ENCODE data around the gene EIF2D. TPM values are rescaled to one million over a fixed set of nuclear protein-coding genes. Genes with fewer than 3 reads are reported as not detected.

EIF2D gene
- total RNA-seq, 1 donor from 2014 or later, result 45.7 TPM

DNA sequence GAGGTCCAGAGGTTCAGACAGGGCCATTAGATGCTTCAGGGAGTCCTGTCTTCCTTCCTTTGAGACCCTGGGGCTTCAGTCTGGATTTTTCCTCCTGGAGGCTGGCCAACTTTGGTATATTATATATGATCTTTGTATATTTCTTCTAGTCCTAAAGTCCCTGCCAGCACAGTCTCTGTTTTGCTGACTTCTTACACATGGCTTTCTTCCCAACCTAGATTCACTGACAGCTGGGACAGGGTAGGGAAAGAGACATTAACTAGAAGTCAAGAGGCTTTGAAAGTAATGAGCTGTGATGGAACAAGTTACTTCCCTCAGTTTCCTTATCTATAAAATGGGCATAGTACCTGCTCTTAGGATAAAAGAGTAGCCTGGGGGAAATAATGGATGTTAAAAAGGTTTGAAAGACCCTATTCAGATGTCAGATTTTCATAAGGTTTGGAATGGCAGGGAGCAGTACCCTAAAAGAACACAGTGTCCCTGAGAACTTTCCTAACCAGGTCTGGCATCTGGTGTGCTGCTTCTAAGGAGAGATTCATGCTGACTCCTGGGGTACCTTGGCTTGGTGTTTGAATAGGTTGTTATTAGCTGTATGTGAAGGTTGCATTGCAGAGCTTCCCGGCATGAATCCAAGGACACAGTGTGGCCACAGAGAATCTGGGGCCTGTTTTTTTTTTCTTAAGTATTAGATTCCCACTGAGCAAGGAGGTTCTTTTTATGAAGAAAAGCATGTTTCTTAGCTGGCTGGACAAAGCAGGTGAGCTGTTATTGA, 57.4 kb downstream of the EIF2D start:
- TF ChIP-seq, protein P1, sequence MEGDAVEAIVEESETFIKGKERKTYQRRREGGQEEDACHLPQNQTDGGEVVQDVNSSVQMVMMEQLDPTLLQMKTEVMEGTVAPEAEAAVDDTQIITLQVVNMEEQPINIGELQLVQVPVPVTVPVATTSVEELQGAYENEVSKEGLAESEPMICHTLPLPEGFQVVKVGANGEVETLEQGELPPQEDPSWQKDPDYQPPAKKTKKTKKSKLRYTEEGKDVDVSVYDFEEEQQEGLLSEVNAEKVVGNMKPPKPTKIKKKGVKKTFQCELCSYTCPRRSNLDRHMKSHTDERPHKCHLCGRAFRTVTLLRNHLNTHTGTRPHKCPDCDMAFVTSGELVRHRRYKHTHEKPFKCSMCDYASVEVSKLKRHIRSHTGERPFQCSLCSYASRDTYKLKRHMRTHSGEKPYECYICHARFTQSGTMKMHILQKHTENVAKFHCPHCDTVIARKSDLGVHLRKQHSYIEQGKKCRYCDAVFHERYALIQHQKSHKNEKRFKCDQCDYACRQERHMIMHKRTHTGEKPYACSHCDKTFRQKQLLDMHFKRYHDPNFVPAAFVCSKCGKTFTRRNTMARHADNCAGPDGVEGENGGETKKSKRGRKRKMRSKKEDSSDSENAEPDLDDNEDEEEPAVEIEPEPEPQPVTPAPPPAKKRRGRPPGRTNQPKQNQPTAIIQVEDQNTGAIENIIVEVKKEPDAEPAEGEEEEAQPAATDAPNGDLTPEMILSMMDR (conservative IDR thresholded peaks at IDR 0.05), result no peak
- H3K9me3 Mint-ChIP-seq, result no peaks in the 10 kb centered on the region
- no peaks in the 10 kb centered on the region for H3K36me3 Mint-ChIP-seq
- H3K4me1 Mint-ChIP-seq (ENCODE audit: unreplicated experiment), result peaks cover 28% of the 10 kb centered on the region
- H3K4me3 Mint-ChIP-seq, result no peak overlapping the region
- H3K27me3 Mint-ChIP-seq, result peaks cover 51% of the 10 kb centered on the region
- DNase-seq (ENCODE audit: extremely low spot score, unreplicated experiment), result no peak
- no peak overlapping the region for H3K27ac Mint-ChIP-seq

DNA sequence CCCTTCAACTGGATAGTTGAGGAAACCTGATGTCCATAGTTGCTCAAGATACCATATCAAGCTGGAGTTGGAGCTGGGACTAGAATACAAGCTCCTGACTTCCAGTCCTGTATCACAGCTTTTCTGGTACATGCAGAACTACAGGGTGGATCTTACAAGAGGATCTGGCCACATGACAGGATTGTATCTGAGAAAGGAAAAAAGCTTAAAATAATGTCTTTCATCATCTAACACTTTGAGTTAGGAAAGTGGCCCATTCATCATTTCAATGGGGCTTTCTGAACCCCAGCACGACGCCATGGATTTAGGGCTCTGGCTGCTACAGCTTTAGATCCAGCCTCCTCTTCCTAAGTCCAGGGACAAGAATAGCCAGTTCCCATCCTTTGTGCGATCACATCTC, 58.1 kb downstream of the EIF2D start:
- TF ChIP-seq, protein P1 (conservative IDR thresholded peaks at IDR 0.05), result no peak
- Mint-ChIP-seq H3K9me3 (no peaks in the 10 kb centered on the region), H3K36me3 (no peaks in the 10 kb centered on the region), H3K4me1 (ENCODE audit: unreplicated experiment) (peaks cover 21% of the 10 kb centered on the region), H3K27me3 (peaks cover 54% of the 10 kb centered on the region), H3K4me3 (no peak overlapping the region), H3K27ac (no peak overlapping the region)
- no peak for DNase-seq (ENCODE audit: extremely low spot score, unreplicated experiment)

DNA sequence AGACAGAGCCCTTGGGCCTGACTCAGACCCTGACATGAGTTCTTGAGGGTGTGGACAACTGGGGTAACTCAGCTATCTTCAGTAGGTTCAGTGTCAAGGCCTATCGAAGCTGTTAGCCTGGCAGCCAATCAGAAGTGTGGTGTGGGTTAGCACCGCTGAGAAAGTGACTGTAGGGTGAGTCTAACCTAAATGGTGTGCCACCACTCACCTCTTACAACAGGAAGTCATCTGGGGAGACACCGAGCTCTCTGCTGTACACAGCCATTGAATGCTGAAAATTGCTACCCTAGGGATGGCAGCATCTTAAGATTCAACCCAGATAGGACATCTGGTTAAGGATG, 60.3 kb downstream of the EIF2D start:
- H3K27me3 Mint-ChIP-seq, result peaks cover 45% of the 10 kb centered on the region
- H3K9me3 Mint-ChIP-seq, result no peaks in the 10 kb centered on the region
- no peak overlapping the region for H3K4me3 Mint-ChIP-seq
- no peak overlapping the region for H3K27ac Mint-ChIP-seq
- peaks cover 14% of the 10 kb centered on the region for H3K4me1 Mint-ChIP-seq (ENCODE audit: unreplicated experiment)
- DNase-seq (ENCODE audit: extremely low spot score, unreplicated experiment), result no peak
- TF ChIP-seq, protein P1 (conservative IDR thresholded peaks at IDR 0.05), result no peak
- H3K36me3 Mint-ChIP-seq, result no peaks in the 10 kb centered on the region

DNA sequence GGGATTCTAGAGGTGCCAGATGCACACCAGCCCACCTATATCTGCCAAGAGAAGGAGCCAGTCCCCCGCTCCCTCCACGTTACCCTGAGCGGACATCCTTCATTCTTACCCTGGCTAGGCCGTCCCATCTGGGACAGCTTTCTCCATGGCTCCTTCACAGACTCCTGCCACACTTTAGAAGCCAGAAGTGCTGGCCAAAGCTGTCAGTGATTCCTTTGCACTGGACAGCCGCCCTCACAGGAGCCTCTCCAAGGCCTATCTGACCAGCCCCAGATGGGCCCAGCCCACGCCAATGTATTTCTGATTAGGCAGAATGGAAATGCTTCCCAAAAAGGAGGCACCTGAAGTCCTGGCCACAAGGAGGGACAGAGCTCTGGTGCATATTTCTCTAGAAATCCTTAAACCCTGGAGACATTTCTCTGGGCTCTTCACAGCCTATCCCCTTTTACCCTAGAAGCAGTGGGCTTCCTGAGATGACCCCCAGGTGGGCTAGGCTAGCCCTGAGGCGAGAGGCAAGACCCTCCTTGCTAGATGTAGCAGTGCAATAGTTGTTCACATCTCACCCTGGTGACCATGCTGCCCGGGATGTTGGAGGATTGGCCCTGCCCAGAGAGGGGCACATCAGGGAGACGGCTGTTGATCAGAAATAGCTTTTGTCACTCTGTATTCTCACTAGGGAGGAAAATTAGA, 60.8 kb downstream of the EIF2D start:
- DNase-seq (ENCODE audit: extremely low spot score, unreplicated experiment), result no peak
- TF ChIP-seq, protein P1 (conservative IDR thresholded peaks at IDR 0.05), result no peak
- H3K9me3 Mint-ChIP-seq, result no peaks in the 10 kb centered on the region
- H3K27ac Mint-ChIP-seq, result no peak overlapping the region
- no peak overlapping the region for H3K4me3 Mint-ChIP-seq
- peaks cover 43% of the 10 kb centered on the region for H3K27me3 Mint-ChIP-seq
- no peaks in the 10 kb centered on the region for H3K36me3 Mint-ChIP-seq
- H3K4me1 Mint-ChIP-seq (ENCODE audit: unreplicated experiment), result peaks cover 11% of the 10 kb centered on the region

DNA sequence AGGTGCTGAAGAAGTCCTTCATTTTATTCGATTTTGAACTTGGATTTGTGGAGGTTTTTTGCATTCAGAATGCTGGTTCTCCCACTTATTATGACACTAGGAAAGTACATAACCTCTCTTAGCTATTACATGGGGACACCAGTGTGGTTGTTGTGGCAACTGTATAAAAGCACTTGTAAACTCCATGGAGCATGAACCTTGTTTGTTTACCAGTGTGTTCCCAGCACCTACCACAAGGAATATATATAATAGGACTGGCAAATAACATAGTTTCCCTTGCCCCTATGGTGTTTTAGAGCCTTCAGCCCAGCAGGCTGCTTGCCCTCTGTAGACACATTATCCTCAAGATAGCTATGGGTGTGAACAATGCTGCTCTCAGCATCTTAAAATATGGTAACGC, 61.8 kb downstream of the EIF2D start:
- peaks cover 35% of the 10 kb centered on the region for H3K27me3 Mint-ChIP-seq
- H3K36me3 Mint-ChIP-seq, result no peaks in the 10 kb centered on the region
- peaks cover 4% of the 10 kb centered on the region for H3K4me1 Mint-ChIP-seq (ENCODE audit: unreplicated experiment)
- no peak overlapping the region for H3K27ac Mint-ChIP-seq
- H3K9me3 Mint-ChIP-seq, result no peaks in the 10 kb centered on the region
- no peak for DNase-seq (ENCODE audit: extremely low spot score, unreplicated experiment)
- TF ChIP-seq, protein P1 (conservative IDR thresholded peaks at IDR 0.05), result no peak
- no peak overlapping the region for H3K4me3 Mint-ChIP-seq

Measured in type B pancreatic cell (in vitro differentiated cells).